ENCODE measurements around the gene PLXNA2.
A peak's percentile ranks its signal among the peaks of the same experiment; 100 is the strongest.

Gene PLXNA2

GRCh38 chr1:208166340-208167138, 77.6 kb downstream of the PLXNA2 start:
- TF ChIP-seq ZNF70 (CRISPR knock-in tag; IDR thresholded peaks at IDR 0.05) (no peak), BACH2 (CRISPR knock-in tag; IDR thresholded peaks at IDR 0.05; ENCODE audit: borderline replicate concordance) (no peak)
- ATAC-seq: no peak

GRCh38 chr1:208165659-208166058, 78.5 kb downstream of the PLXNA2 start:
- TF ChIP-seq PPARA (CRISPR knock-in tag; IDR thresholded peaks at IDR 0.05; ENCODE audit: borderline replicate concordance): no peak
- no peak for TF ChIP-seq ISL1 (CRISPR knock-in tag; IDR thresholded peaks at IDR 0.05)
- no peak for TF ChIP-seq SNAI2 (CRISPR knock-in tag; IDR thresholded peaks at IDR 0.05)
- TF ChIP-seq BACH2 (CRISPR knock-in tag; IDR thresholded peaks at IDR 0.05; ENCODE audit: borderline replicate concordance): no peak
- TF ChIP-seq GLIS3 (CRISPR knock-in tag; IDR thresholded peaks at IDR 0.05): no peak
- no peak for TF ChIP-seq ZFP3 (CRISPR knock-in tag; IDR thresholded peaks at IDR 0.05)
- no peak for TF ChIP-seq TSHZ2 (CRISPR knock-in tag; IDR thresholded peaks at IDR 0.05)
- TF ChIP-seq ZFP30 (CRISPR knock-in tag; IDR thresholded peaks at IDR 0.05): no peak
- ATAC-seq: peak; percentile 46

GRCh38 chr1:208164609-208165008, 79.6 kb downstream of the PLXNA2 start:
- no peak for ATAC-seq
- TF ChIP-seq, protein P1, sequence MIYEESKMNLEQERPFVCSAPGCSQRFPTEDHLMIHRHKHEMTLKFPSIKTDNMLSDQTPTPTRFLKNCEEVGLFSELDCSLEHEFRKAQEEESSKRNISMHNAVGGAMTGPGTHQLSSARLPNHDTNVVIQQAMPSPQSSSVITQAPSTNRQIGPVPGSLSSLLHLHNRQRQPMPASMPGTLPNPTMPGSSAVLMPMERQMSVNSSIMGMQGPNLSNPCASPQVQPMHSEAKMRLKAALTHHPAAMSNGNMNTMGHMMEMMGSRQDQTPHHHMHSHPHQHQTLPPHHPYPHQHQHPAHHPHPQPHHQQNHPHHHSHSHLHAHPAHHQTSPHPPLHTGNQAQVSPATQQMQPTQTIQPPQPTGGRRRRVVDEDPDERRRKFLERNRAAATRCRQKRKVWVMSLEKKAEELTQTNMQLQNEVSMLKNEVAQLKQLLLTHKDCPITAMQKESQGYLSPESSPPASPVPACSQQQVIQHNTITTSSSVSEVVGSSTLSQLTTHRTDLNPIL (CRISPR knock-in tag; IDR thresholded peaks at IDR 0.05; ENCODE audit: low read depth): no peak
- TF ChIP-seq TCF4 (CRISPR knock-in tag; IDR thresholded peaks at IDR 0.05; ENCODE audit: borderline replicate concordance) (no peak), RARB (CRISPR knock-in tag; IDR thresholded peaks at IDR 0.05) (no peak), SNAI2 (CRISPR knock-in tag; IDR thresholded peaks at IDR 0.05) (no peak), TSHZ2 (CRISPR knock-in tag; IDR thresholded peaks at IDR 0.05) (no peak), ZFP30 (CRISPR knock-in tag; IDR thresholded peaks at IDR 0.05) (no peak), ZNF70 (CRISPR knock-in tag; IDR thresholded peaks at IDR 0.05) (no peak), ZNF565 (CRISPR knock-in tag; conservative IDR thresholded peaks at IDR 0.05; ENCODE audit: low read depth) (no peak), GLIS3 (CRISPR knock-in tag; IDR thresholded peaks at IDR 0.05) (no peak), ISL1 (CRISPR knock-in tag; IDR thresholded peaks at IDR 0.05) (no peak), TOX (CRISPR knock-in tag; IDR thresholded peaks at IDR 0.05; ENCODE audit: borderline replicate concordance) (no peak)
- TF ChIP-seq, protein P2, sequence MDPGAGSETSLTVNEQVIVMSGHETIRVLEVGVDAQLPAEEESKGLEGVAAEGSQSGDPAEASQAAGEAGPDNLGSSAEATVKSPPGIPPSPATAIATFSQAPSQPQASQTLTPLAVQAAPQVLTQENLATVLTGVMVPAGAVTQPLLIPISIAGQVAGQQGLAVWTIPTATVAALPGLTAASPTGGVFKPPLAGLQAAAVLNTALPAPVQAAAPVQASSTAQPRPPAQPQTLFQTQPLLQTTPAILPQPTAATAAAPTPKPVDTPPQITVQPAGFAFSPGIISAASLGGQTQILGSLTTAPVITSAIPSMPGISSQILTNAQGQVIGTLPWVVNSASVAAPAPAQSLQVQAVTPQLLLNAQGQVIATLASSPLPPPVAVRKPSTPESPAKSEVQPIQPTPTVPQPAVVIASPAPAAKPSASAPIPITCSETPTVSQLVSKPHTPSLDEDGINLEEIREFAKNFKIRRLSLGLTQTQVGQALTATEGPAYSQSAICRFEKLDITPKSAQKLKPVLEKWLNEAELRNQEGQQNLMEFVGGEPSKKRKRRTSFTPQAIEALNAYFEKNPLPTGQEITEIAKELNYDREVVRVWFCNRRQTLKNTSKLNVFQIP (CRISPR knock-in tag; IDR thresholded peaks at IDR 0.05; ENCODE audit: borderline replicate concordance, low read depth): no peak

- no peak for ATAC-seq
- TF ChIP-seq TOX (CRISPR knock-in tag; IDR thresholded peaks at IDR 0.05; ENCODE audit: borderline replicate concordance) (no peak), ZNF70 (CRISPR knock-in tag; IDR thresholded peaks at IDR 0.05) (no peak), OSR1 (CRISPR knock-in tag; IDR thresholded peaks at IDR 0.05) (no peak), ESRRG (CRISPR knock-in tag; IDR thresholded peaks at IDR 0.05) (no peak), ZC3H10 (CRISPR knock-in tag; IDR thresholded peaks at IDR 0.05) (no peak), CSDC2 (CRISPR knock-in tag; IDR thresholded peaks at IDR 0.05) (no peak), ZNF8 (CRISPR knock-in tag; IDR thresholded peaks at IDR 0.05) (no peak), PATZ1 (CRISPR knock-in tag; IDR thresholded peaks at IDR 0.05; ENCODE audit: borderline replicate concordance) (no peak), ISL1 (CRISPR knock-in tag; IDR thresholded peaks at IDR 0.05) (no peak), RARB (CRISPR knock-in tag; IDR thresholded peaks at IDR 0.05) (no peak)
- TF ChIP-seq, protein P1 (CRISPR knock-in tag; IDR thresholded peaks at IDR 0.05; ENCODE audit: low read depth): no peak
Observed at GRCh38 chr1:208163539-208163938, 80.6 kb downstream of the PLXNA2 start.
